IPS-11a (cell line): ENCODE measurements around the gene CAMK2D.
"Not testable (repeated sequence)": the region's sequence is repeated elsewhere in the genome, so short reads cannot be mapped to it uniquely, and the experiment has no call there.

ENCODE experiments used
- H3K4me3 ChIP-seq: one replicate; pipeline ENCODE4 v1.5.1; 2013; ENCODE audit warnings: low read depth, low read length, control low read depth

The CAMK2D gene

GRCh38 chr4:113761620-113762185, at the start of gene CAMK2D:
Gene CAMK2D (minus strand): TSS chr4:113761738. CDS start chr4:113761068, 670 bp downstream.
- H3K4me3 ChIP-seq = peak within 1 kb of the TSS; percentile 73

- H3K4me3 ChIP-seq = no peak overlapping the region
These were observed 49.4 kb upstream of the CAMK2D start for GRCh38 chr4:113810906-113811305.

GRCh38 chr4:113809311-113809710, 47.8 kb upstream of the CAMK2D start:
- H3K4me3 ChIP-seq = no peak overlapping the region

- H3K4me3 ChIP-seq = no peak overlapping the region
These were observed 45.3 kb upstream of the CAMK2D start for GRCh38 chr4:113806850-113807249.

- no peak overlapping the region for H3K4me3 ChIP-seq
These were observed 40.3 kb upstream of the CAMK2D start for GRCh38 chr4:113801882-113802281.

- H3K4me3 ChIP-seq = not testable (repeated sequence)
These were observed 34.8 kb upstream of the CAMK2D start for GRCh38 chr4:113796381-113796780.

- no peak overlapping the region for H3K4me3 ChIP-seq
These were observed 28.9 kb upstream of the CAMK2D start for GRCh38 chr4:113790478-113790877.

- H3K4me3 ChIP-seq = no peak overlapping the region
These were observed 27.4 kb upstream of the CAMK2D start for GRCh38 chr4:113788888-113789287.

GRCh38 chr4:113785781-113786180, 24.2 kb upstream of the CAMK2D start:
- H3K4me3 ChIP-seq = no peak overlapping the region

- no peak overlapping the region for H3K4me3 ChIP-seq
These were observed 23.1 kb upstream of the CAMK2D start for GRCh38 chr4:113784497-113785250.

GRCh38 chr4:113783701-113784100, 22.2 kb upstream of the CAMK2D start:
- no peak overlapping the region for H3K4me3 ChIP-seq

GRCh38 chr4:113783289-113783688, 21.8 kb upstream of the CAMK2D start:
- no peak overlapping the region for H3K4me3 ChIP-seq

- no peak overlapping the region for H3K4me3 ChIP-seq
These were observed 20.0 kb upstream of the CAMK2D start for GRCh38 chr4:113781439-113782040.

GRCh38 chr4:113776679-113777078, 15.1 kb upstream of the CAMK2D start:
- H3K4me3 ChIP-seq = no peak overlapping the region

- H3K4me3 ChIP-seq = no peak overlapping the region
These were observed 14.5 kb upstream of the CAMK2D start for GRCh38 chr4:113776016-113776415.

- no peak overlapping the region for H3K4me3 ChIP-seq
These were observed 12.2 kb upstream of the CAMK2D start for GRCh38 chr4:113773756-113774155.

GRCh38 chr4:113773014-113773413, 11.5 kb upstream of the CAMK2D start:
- H3K4me3 ChIP-seq = no peak overlapping the region

GRCh38 chr4:113772319-113772718, 10.8 kb upstream of the CAMK2D start:
- no peak overlapping the region for H3K4me3 ChIP-seq

- no peak overlapping the region for H3K4me3 ChIP-seq
These were observed 8.2 kb upstream of the CAMK2D start for GRCh38 chr4:113769744-113770143.

- H3K4me3 ChIP-seq = no peak overlapping the region
These were observed 7.4 kb upstream of the CAMK2D start for GRCh38 chr4:113768952-113769351.

GRCh38 chr4:113766882-113767281, 5.3 kb upstream of the CAMK2D start:
- H3K4me3 ChIP-seq = no peak overlapping the region

- no peak overlapping the region for H3K4me3 ChIP-seq
These were observed 3.3 kb upstream of the CAMK2D start for GRCh38 chr4:113764720-113765264.
